Kidney epithelial cell (primary cell): ENCODE results near the gene KIR2DL4. TPM values are rescaled to one million over a fixed set of nuclear protein-coding genes. Genes with fewer than 3 reads are reported as not detected.
"Not testable (repeated sequence)": the region's sequence is repeated elsewhere in the genome, so short reads cannot be mapped to it uniquely, and the experiment has no call there.

ENCODE experiments used
- DNase-seq: peaks from one replicate; pipeline ENCODE4 v3.0.0-alpha.2; 2010; ENCODE audit warnings: low read depth
- H3K27me3 ChIP-seq: 2 replicates; pipeline ENCODE4 v1.6.0; 2011; ENCODE audit warnings: low read length; ENCODE audit not compliant: control insufficient read depth, insufficient read depth
- H3K36me3 ChIP-seq: 2 replicates; pipeline ENCODE4 v1.5.1; 2011; ENCODE audit warnings: low read length; ENCODE audit not compliant: control insufficient read depth, insufficient read depth
- H3K4me3 ChIP-seq: 2 replicates; pipeline ENCODE4 v1.5.1; 2011; ENCODE audit warnings: low read depth, mild to moderate bottlenecking, control low read depth, low read length
- total RNA-seq: library from RNA; depleted of rRNA; stranded (reverse); fragments of >200 nt; gene quantifications from 2 replicates; pipeline ENCODE4 v1.2.3, GENCODE V29; 2015
- TF ChIP-seq, protein P1 (sequence below): IDR thresholded peaks from 2 replicates; pipeline ENCODE4 v1.5.1; 2011; ENCODE audit warnings: mild to moderate bottlenecking, moderate library complexity, low read length, control low read depth, inconsistent platforms; ENCODE audit not compliant: insufficient read depth, poor library complexity, severe bottlenecking

KIR2DL4 gene
- total RNA-seq = not detected in 2 replicates

- TF ChIP-seq, protein P1, sequence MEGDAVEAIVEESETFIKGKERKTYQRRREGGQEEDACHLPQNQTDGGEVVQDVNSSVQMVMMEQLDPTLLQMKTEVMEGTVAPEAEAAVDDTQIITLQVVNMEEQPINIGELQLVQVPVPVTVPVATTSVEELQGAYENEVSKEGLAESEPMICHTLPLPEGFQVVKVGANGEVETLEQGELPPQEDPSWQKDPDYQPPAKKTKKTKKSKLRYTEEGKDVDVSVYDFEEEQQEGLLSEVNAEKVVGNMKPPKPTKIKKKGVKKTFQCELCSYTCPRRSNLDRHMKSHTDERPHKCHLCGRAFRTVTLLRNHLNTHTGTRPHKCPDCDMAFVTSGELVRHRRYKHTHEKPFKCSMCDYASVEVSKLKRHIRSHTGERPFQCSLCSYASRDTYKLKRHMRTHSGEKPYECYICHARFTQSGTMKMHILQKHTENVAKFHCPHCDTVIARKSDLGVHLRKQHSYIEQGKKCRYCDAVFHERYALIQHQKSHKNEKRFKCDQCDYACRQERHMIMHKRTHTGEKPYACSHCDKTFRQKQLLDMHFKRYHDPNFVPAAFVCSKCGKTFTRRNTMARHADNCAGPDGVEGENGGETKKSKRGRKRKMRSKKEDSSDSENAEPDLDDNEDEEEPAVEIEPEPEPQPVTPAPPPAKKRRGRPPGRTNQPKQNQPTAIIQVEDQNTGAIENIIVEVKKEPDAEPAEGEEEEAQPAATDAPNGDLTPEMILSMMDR = no peak
- no peaks in the 10 kb centered on the region for H3K36me3 ChIP-seq
- no peak within 1 kb of the TSS for H3K4me3 ChIP-seq
- H3K27me3 ChIP-seq = no peaks in the 10 kb centered on the region
- no peak for DNase-seq
These were observed at the start of gene KIR2DL4 for GRCh38 chr19:54803410-54803809. Gene KIR2DL4, plus strand, starts transcription at chr19:54803610. Its CDS starts 42 bp downstream, at chr19:54803652.

GRCh38 chr19:54756204-54757110, 47.0 kb upstream of the KIR2DL4 start:
- not testable (repeated sequence) for H3K27me3 ChIP-seq, H3K36me3 ChIP-seq, H3K4me3 ChIP-seq, DNase-seq

- H3K4me3 ChIP-seq, H3K36me3 ChIP-seq, DNase-seq, H3K27me3 ChIP-seq: not testable (repeated sequence)
These were observed 44.8 kb upstream of the KIR2DL4 start for GRCh38 chr19:54758577-54758976.

GRCh38 chr19:54764219-54764618, 39.2 kb upstream of the KIR2DL4 start:
- H3K27me3 ChIP-seq, H3K4me3 ChIP-seq, H3K36me3 ChIP-seq, DNase-seq: not testable (repeated sequence)

DNA sequence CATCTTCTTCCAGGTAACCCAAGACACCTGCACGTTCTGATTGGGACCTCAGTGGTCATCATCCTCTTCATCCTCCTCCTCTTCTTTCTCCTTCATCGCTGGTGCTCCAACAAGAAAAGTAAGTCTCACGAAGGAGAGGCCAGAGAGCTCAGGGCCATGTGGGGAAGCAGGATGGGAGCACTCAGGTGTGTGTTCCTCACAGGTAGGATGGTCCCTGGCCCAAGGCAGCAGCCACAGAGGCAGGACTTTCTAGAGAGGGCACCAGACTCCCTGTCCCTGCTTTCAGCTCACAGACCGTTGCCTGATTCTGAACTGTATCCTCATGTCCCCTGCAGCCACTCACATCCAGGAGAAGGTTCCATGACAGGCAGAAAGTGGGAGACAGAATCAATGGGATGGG, 36.9 kb upstream of the KIR2DL4 start:
- DNase-seq, H3K36me3 ChIP-seq, H3K4me3 ChIP-seq, H3K27me3 ChIP-seq: not testable (repeated sequence)

DNA sequence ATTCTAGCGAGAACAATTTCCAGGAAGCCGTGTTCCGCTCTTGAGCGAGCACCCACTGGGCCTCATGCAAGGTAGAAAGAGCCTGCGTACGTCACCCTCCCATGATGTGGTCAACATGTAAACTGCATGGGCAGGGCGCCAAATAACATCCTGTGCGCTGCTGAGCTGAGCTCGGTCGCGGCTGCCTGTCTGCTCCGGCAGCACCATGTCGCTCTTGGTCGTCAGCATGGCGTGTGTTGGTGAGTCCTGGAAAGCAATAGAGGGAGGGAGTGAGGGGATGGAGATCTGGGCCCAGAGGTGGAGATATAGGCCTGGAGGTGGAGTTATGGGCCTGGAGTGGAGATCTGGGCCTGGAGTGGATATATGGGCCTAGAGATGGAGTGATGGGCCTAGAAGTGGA, 33.8 kb upstream of the KIR2DL4 start, which contains the start of gene KIR2DL1:
Gene KIR2DL1 (plus strand): TSS at position 148 of the 400 bp plus-strand sequence. CDS start 58 bp downstream, at position 206.
- not testable (repeated sequence) for H3K27me3 ChIP-seq, DNase-seq, H3K36me3 ChIP-seq, H3K4me3 ChIP-seq

GRCh38 chr19:54770511-54770910, 32.9 kb upstream of the KIR2DL4 start:
- H3K36me3 ChIP-seq = not testable (repeated sequence)

GRCh38 chr19:54771018-54771960, 32.1 kb upstream of the KIR2DL4 start:
- peak; percentile 7 for DNase-seq
- not testable (repeated sequence) for H3K4me3 ChIP-seq

More at GRCh38 chr19:54770511-54770910, 32.9 kb upstream of the KIR2DL4 start:
- H3K4me3 ChIP-seq, DNase-seq, H3K27me3 ChIP-seq: not testable (repeated sequence)

GRCh38 chr19:54772666-54773065, 30.7 kb upstream of the KIR2DL4 start:
- H3K36me3 ChIP-seq, H3K27me3 ChIP-seq, DNase-seq: not testable (repeated sequence)

More at GRCh38 chr19:54771018-54771960, 32.1 kb upstream of the KIR2DL4 start:
- H3K36me3 ChIP-seq, H3K27me3 ChIP-seq: not testable (repeated sequence)

GRCh38 chr19:54775095-54775815, 28.2 kb upstream of the KIR2DL4 start:
- H3K27me3 ChIP-seq, H3K36me3 ChIP-seq, H3K4me3 ChIP-seq, DNase-seq: not testable (repeated sequence)

More at GRCh38 chr19:54772666-54773065, 30.7 kb upstream of the KIR2DL4 start:
- H3K4me3 ChIP-seq = not testable (repeated sequence)

DNA sequence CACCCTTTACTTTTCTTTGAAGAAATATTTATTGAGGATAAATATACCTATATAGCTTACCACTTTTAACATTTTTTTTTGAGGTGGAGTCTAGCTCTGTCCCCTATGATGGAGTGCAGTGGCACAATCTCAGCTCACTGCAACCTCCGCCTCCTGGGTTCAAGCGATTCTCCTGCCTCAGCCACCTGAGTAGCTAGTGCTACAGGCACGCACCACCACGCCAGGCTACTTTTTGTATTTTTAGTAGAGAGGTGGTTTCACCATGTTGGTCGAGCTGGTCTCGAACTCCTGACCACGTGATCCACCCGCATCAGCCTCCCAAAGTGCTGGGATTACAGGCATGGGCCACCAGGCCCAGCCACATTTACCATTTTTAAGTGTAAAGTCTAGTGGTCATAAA, 27.6 kb upstream of the KIR2DL4 start:
- not testable (repeated sequence) for DNase-seq, H3K4me3 ChIP-seq, H3K27me3 ChIP-seq, H3K36me3 ChIP-seq

- not testable (repeated sequence) for DNase-seq, H3K4me3 ChIP-seq, H3K27me3 ChIP-seq, H3K36me3 ChIP-seq
These were observed 25.6 kb upstream of the KIR2DL4 start for GRCh38 chr19:54777851-54778250.

DNA sequence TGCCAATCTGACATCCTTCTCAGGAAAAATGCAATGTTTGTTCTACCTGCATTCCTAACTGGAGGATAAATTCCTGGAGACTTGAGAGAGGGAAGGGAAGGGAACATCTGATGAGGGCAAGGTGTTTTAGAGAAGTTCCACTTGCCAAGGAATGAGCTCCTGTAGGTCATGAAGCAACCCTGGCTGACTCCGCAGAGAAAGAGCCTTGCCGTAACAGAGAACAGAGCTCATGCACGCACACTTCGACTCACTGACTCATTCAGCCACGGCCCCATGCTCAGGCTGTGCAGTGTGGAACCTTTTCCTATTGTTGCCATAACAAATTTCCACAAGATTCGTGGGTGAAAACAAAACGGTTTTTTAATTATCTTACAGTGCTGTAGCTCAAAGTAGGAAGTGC, 24.5 kb upstream of the KIR2DL4 start:
- H3K27me3 ChIP-seq, DNase-seq, H3K36me3 ChIP-seq, H3K4me3 ChIP-seq: not testable (repeated sequence)
